Natural killer cell treated with Interleukin-12 subunit alpha and Interleukin-12 subunit beta and Interleukin-15 and Interleukin-18, amount 100 ng/mL, for 72 hours (primary cell): ENCODE results near the gene BMP2. TPM values are rescaled to one million over a fixed set of nuclear protein-coding genes. Genes with fewer than 3 reads are reported as not detected.

ENCODE experiments used
- ATAC-seq, 2 donors: fragments of 150-1000 bp; cut with Tn5 transposase in 1 of 2; sonication (Bioruptor Pico), chemical (Tn5 transposase) in 1 of 2; 2 replicates each; pipeline ENCODE4 v1.10.0; 2021
- DNase-seq: peaks from one replicate; pipeline ENCODE4 v3.0.0; 2022; ENCODE audit warnings: low spot score
- H3K27ac Mint-ChIP-seq, 2 donors: 1 replicate in 1 of 2; 2 replicates in 1 of 2; pipeline ENCODE4 v1.8.0; 2022; ENCODE audit warnings: mixed read lengths in 2 of 2, mild to moderate bottlenecking in 1 of 2, moderate library complexity in 1 of 2
- H3K27me3 Mint-ChIP-seq, 2 donors: 1 replicate in 1 of 2; 2 replicates in 1 of 2; pipeline ENCODE4 v1.8.0; 2022; ENCODE audit warnings: mixed read lengths in 2 of 2
- H3K36me3 Mint-ChIP-seq: one replicate; pipeline ENCODE4 v1.8.0; 2022; ENCODE audit warnings: mixed read lengths
- H3K4me1 Mint-ChIP-seq, 2 donors: 1 replicate in 1 of 2; 2 replicates in 1 of 2; pipeline ENCODE4 v1.8.0; 2022; ENCODE audit warnings: low read depth in 2 of 2, mixed read lengths in 2 of 2, mild to moderate bottlenecking in 1 of 2
- H3K4me3 Mint-ChIP-seq: one replicate; pipeline ENCODE4 v1.8.0; 2022; ENCODE audit warnings: mixed read lengths
- H3K9me3 Mint-ChIP-seq: 2 replicates; pipeline ENCODE4 v1.8.0; 2022; ENCODE audit warnings: mixed read lengths
- total RNA-seq, 2 donors: library from RNA; stranded (reverse); gene quantifications; one replicate each; pipeline ENCODE4 v1.2.3, GENCODE V29; 2022

The BMP2 gene
- total RNA-seq, 2 donors from 2014 or later, result 0.10 to 0.11 TPM

DNA sequence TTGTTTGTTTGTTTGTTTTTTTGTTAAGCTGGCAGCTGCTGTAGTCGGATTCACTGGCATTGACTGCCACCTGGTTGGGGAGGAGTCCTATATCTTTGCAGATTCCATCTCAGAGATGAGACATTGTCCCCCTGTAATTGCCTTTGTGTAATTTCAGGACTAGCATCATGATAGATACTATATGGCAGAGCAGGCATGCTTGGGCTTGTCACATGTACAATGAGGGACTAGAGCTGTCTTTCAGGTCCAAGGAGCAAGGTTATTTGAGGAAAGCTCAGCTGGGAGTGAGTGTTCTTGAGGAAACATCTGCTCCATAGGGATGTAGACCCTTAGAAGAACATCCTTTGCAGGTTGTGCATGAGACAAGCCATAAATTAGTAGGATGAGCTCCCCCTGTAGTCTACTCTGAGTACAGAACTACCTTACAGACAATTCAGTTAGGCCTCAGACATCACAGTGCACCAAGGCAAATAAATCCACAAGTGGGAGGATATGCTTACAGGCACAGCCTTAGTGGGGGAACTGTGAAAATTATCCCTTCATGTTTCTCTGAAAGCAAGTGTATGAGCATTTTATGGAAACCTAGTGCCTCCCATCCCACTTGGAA lies 62.1 kb downstream of the BMP2 start:
- H3K36me3 Mint-ChIP-seq, result no peaks in the 10 kb centered on the region
- H3K4me3 Mint-ChIP-seq, result no peak overlapping the region
- no peak for DNase-seq
- no peaks in the 10 kb centered on the region for H3K9me3 Mint-ChIP-seq
- no peak overlapping the region for H3K27ac Mint-ChIP-seq
- no peak for ATAC-seq
- H3K4me1 Mint-ChIP-seq, result no peaks in the 10 kb centered on the region
- no peaks in the 10 kb centered on the region for H3K27me3 Mint-ChIP-seq
